ENCODE results near the gene PAX2. TPM values are rescaled to one million over a fixed set of nuclear protein-coding genes. Genes with fewer than 3 reads are reported as not detected.
A peak's percentile ranks its signal among the peaks of the same experiment; 100 is the strongest.

The PAX2 gene
- total RNA-seq, 1 donor from 2014 or later = not detected

DNA sequence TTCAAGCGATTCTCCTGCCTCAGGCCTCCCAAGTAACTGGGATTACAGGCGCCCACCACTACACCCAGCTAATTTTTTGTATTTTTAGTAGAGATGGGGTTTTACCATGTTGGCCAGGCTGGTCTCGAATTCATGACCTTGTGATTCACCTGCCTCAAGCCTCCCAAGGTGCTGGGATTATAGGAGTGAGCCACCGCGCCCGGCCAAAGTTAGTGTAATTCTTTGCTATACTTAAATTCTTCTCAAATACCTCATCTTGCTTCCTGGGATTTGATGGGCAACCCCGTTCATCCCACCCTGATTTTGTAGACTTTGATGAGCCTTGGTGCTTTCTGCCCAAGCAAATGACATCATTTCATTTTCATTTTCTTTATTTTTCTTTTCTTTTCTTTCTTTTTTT, 54.5 kb downstream of the PAX2 start:
- Mint-ChIP-seq H3K4me3 (ENCODE audit: unreplicated experiment) (no peak overlapping the region), H3K27ac (ENCODE audit: unreplicated experiment) (no peak overlapping the region), H3K9me3 (ENCODE audit: unreplicated experiment) (no peaks in the 10 kb centered on the region), H3K4me1 (ENCODE audit: low read depth, unreplicated experiment) (peaks cover 4% of the 10 kb centered on the region), H3K27me3 (ENCODE audit: unreplicated experiment) (peaks cover 4% of the 10 kb centered on the region), H3K36me3 (ENCODE audit: unreplicated experiment) (no peaks in the 10 kb centered on the region)
- no peak for TF ChIP-seq CTCF (IDR thresholded peaks at IDR 0.05; ENCODE audit: partially characterized antibody, unreplicated experiment)
- no peak for DNase-seq

DNA sequence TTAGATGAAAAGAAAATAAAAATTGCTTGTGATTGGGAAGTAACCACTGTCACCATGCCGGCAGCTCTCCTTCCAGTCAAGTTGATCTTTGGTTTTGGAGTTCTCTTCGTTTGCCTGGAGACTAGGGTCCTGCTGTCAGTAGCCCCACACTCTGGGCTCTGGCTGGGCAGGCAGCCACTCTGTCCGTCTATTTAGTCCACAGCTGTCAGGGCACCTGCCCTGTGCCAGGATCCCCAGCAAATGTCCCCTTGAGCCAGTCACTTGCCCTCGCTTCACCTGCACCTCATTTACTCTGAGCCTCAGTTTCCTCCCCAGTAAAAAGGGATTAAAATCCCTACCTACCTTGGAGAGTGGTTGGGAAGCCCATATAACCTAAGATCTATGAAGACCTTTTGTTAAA, 55.5 kb downstream of the PAX2 start:
- no peak for TF ChIP-seq CTCF (IDR thresholded peaks at IDR 0.05; ENCODE audit: partially characterized antibody, unreplicated experiment)
- Mint-ChIP-seq H3K9me3 (ENCODE audit: unreplicated experiment) (no peaks in the 10 kb centered on the region), H3K36me3 (ENCODE audit: unreplicated experiment) (no peaks in the 10 kb centered on the region), H3K4me3 (ENCODE audit: unreplicated experiment) (no peak overlapping the region), H3K4me1 (ENCODE audit: low read depth, unreplicated experiment) (peaks cover 4% of the 10 kb centered on the region), H3K27me3 (ENCODE audit: unreplicated experiment) (peaks cover 4% of the 10 kb centered on the region), H3K27ac (ENCODE audit: unreplicated experiment) (no peak overlapping the region)
- no peak for DNase-seq

DNA sequence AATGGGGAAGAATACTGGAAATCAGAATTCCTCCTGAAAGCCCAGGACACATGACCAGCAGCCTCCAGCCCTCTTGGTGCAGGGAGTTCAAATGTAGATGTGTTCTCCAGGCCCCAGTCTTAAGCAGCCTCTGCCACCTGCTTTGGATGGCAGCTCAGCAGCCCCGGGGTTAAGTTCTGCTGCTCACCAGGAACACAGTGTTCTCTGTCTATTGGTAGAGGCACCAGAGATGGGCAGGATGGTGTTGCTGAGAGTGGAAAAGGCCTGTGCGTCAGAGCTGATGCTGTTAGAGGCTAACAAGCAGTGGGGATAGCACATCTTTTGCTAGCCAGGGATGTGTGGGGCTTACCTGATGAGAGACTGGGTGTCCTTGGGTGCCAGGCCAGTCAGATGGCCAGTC, 56.8 kb downstream of the PAX2 start:
- H3K27ac Mint-ChIP-seq (ENCODE audit: unreplicated experiment) = no peak overlapping the region
- peaks cover 4% of the 10 kb centered on the region for H3K27me3 Mint-ChIP-seq (ENCODE audit: unreplicated experiment)
- no peaks in the 10 kb centered on the region for H3K36me3 Mint-ChIP-seq (ENCODE audit: unreplicated experiment)
- peak; percentile 8 for DNase-seq
- H3K4me3 Mint-ChIP-seq (ENCODE audit: unreplicated experiment) = no peak overlapping the region
- H3K4me1 Mint-ChIP-seq (ENCODE audit: low read depth, unreplicated experiment) = peaks cover 4% of the 10 kb centered on the region
- H3K9me3 Mint-ChIP-seq (ENCODE audit: unreplicated experiment) = no peaks in the 10 kb centered on the region
- TF ChIP-seq CTCF (IDR thresholded peaks at IDR 0.05; ENCODE audit: partially characterized antibody, unreplicated experiment) = no peak

DNA sequence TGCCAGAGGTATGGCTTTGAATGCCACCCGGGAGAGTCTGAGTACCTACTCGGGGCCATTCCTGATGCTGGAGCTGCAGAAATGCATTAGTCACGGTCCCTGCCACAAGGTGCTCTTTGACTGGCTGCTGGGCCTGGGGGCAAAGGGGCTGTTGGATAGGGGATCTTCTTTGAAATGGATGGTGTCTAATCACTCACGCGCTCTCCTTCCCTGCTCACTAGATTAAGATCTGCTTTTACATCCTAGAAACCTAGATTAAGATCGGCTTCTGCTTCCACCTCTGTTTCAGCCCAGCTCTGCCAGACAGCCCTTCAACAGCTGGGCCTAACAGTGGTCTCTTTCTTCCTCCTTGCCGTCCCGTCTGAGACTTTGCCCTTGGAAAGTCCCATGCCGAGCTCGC, 57.2 kb downstream of the PAX2 start:
- no peaks in the 10 kb centered on the region for H3K9me3 Mint-ChIP-seq (ENCODE audit: unreplicated experiment)
- peaks cover 4% of the 10 kb centered on the region for H3K27me3 Mint-ChIP-seq (ENCODE audit: unreplicated experiment)
- H3K4me1 Mint-ChIP-seq (ENCODE audit: low read depth, unreplicated experiment) = peaks cover 4% of the 10 kb centered on the region
- no peaks in the 10 kb centered on the region for H3K36me3 Mint-ChIP-seq (ENCODE audit: unreplicated experiment)
- peak; percentile 10 for DNase-seq
- no peak overlapping the region for H3K27ac Mint-ChIP-seq (ENCODE audit: unreplicated experiment)
- no peak for TF ChIP-seq CTCF (IDR thresholded peaks at IDR 0.05; ENCODE audit: partially characterized antibody, unreplicated experiment)
- H3K4me3 Mint-ChIP-seq (ENCODE audit: unreplicated experiment) = no peak overlapping the region

- no peak overlapping the region for H3K4me3 Mint-ChIP-seq (ENCODE audit: unreplicated experiment)
- no peaks in the 10 kb centered on the region for H3K9me3 Mint-ChIP-seq (ENCODE audit: unreplicated experiment)
- H3K4me1 Mint-ChIP-seq (ENCODE audit: low read depth, unreplicated experiment) = peaks cover 4% of the 10 kb centered on the region
Observed at GRCh38 chr10:100803492-100803891, 58.1 kb downstream of the PAX2 start.

More at GRCh38 chr10:100803492-100803891, 58.1 kb downstream of the PAX2 start:
- Mint-ChIP-seq H3K27ac (ENCODE audit: unreplicated experiment) (no peak overlapping the region), H3K36me3 (ENCODE audit: unreplicated experiment) (no peaks in the 10 kb centered on the region), H3K27me3 (ENCODE audit: unreplicated experiment) (peaks cover 4% of the 10 kb centered on the region)
- DNase-seq = peak; percentile 3
- no peak for TF ChIP-seq CTCF (IDR thresholded peaks at IDR 0.05; ENCODE audit: partially characterized antibody, unreplicated experiment)

All from glutamatergic neuron (in vitro differentiated cells).